GM20000 (cell line): ENCODE results near the gene TEPSIN.

Experiments
- DNase-seq: peaks from one replicate; pipeline ENCODE4 v3.0.0; 2012; ENCODE audit warnings: low spot score
- CTCF ChIP-seq: IDR thresholded peaks from 2 replicates; pipeline ENCODE4 v1.5.1; 2012; ENCODE audit warnings: mild to moderate bottlenecking, control low read depth; ENCODE audit errors: extremely low read depth, missing control alignments

The TEPSIN gene

DNA sequence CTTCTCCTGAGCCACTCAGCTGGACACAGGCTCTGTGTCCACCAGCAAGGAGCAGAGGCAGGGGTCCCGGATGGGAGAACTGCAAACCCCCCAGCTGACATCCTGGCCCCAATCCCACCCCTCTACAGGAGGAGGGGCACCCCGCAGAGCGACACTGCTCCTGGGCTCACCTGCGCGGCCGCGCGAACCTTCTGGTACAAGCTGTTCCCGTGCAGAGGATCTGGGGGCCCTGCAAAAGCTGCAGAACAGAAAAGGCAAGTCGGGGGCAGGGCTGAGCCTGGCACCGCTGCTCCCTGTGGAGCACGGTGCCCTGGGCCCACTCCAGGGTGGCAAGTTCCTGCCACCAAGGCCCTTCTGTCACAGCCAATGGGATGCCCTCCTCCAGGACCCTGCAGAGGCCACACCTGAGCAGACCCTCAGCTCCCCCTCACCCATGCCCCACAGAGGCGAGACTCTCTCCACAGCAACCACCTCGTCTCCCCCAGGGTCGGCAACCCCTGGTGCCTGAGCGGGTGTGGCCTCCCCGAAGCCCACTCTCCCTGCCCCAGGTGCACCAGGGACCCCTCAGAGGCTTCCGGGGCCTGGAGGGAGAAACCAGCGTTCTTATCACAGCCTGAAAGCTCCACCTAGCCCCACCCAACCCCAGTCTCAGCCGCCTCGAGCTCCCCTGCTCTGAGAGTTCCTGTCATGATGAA is 4.9 kb downstream of the TEPSIN start:
- DNase-seq: no peak
- TF ChIP-seq CTCF: no peak

- DNase-seq: no peak
- TF ChIP-seq CTCF: no peak
These were observed 5.5 kb downstream of the TEPSIN start for GRCh38 chr17:81233316-81233715.

DNA sequence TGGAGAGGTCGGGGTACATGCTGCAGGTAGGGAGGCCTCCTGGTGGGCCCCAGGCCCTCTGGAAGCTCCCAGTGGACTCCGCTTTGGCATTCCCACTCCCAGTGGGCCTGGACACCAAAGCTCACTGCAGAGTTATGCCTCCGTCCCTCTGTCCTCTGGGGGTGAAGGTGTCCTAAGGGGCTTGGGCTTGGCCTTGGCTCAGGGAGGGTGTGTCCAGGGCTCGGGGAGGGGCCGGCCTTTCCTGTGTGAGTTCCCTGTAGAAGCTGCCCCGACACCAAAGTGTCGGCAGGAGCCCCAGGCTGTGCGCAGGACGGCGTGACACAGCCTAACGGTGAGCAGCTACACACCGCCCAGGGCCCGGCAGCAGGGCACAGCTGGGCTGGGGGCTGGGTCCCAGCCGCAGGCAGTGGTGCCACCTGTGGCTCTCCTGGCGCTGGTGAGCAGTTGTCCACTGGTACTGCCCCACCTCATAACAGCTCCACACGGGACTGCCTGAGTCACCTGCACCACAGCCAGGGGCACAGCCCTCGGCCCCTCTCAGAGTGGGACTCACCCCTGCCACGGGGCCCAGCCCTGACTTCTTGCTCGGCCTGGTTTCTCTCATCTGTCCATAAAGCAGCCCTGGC is 6.1 kb downstream of the TEPSIN start:
- no peak for TF ChIP-seq CTCF
- no peak for DNase-seq

- TF ChIP-seq CTCF: no peak
- no peak for DNase-seq
These were observed 6.9 kb downstream of the TEPSIN start for GRCh38 chr17:81231766-81232581.

DNA sequence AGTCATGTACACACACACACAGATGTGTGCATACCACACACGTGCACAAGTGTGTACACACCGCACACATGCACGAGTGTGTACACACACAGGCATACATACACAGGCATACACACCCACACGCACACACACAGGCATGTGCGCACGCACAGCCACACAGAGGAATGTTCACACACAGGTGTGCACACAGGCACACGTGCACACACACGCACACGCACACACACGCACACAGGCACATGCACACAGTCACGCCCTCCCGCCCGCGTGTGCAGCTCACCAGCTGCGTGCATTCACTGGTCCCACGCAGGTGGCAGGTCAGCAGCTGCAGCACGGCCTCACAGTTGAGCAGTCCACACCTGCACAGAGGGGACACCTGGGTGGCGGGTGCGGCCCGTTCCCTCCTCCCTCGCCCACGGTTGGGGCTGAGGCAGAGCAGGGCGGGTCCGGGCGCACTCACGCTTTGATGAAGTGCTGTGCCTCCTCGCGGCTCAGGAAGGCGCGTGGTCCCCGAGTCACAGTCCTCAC is 7.7 kb downstream of the TEPSIN start:
- TF ChIP-seq CTCF: no peak
- DNase-seq: no peak

DNA sequence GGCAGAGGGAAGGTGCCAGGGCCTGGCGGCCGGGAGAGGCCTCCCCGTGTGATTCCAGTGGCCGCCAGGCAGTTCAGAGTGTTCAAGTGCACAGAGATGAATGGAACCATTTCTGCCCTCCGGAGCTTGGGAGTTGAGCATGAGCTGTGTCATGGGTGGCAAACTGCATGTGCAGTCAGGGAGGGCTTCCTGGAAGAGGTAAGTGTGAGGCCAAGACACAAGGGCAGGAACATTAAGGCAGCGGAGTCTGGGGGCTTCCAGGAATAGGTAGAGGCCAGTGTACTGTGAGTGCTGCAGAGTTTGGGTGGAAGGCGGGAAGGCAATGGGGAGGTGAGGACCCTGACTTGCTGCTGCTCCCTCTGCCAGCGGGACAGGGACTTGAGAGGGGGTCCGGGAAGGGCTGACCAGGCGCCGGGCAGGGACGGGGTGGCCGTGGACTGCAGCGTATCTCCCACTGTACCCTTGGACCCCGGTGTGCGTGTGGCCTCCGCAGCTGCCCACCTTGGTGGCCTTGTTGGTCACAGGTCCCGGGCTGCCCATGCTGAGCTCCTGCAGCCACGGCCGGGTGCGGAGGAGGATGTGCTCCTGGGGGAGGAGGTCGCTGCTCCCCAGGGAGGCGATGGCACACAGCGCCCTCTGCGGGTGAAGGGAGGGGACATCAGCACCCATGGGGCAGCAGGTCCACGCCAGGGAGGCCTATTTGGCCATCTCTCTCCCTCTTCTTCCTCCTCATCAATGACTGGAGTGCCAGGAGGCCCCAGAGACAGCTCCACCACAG is 8.6 kb downstream of the TEPSIN start:
- peak; percentile 4 for TF ChIP-seq CTCF
- DNase-seq: no peak
